ENCODE data around the gene EGFL6. TPM values are rescaled to one million over a fixed set of nuclear protein-coding genes. Genes with fewer than 3 reads are reported as not detected.

Gene EGFL6
- total and polyA plus RNA-seq, 10 of the 15 experiments (the other 5 are each of a cell fraction or from before 2014, with no cell fraction given), result 0.03 TPM; not detected in 9

GRCh38 chrX:13535376-13536165 is 33.8 kb upstream of the EGFL6 start:
- intact Hi-C loops (cut with micrococcal nuclease; ENCODE audit: unreplicated experiment) (no loop called here), in situ Hi-C loops (cut with MboI) (no loop called here)
- H3K27me3 ChIP-seq (replicated peaks in 1 of 2; ENCODE audit: control insufficient read depth in 2 of 2, insufficient read depth in 2 of 2, low read length in 1 of 2), result peaks cover 0 to 3% of the 10 kb centered on the region in 2 experiments; a peak in 1 of 4 replicates
- H3K4me3 ChIP-seq, result no peak overlapping the region
- WGBS (ENCODE audit: insufficient coverage, insufficient replicate concordance, low lambda C conversion rate, missing lambda C conversion rate), result 60% methylated on average over 7 of the region's 7 CpGs
- H3K36me3 ChIP-seq (ENCODE audit: control insufficient read depth in 2 of 2, insufficient read depth in 2 of 2, low read length in 1 of 2), result no peaks in the 10 kb centered on the region
- H3K79me2 ChIP-seq (ENCODE audit: control insufficient read depth, insufficient read depth, low read length), result no peaks in the 10 kb centered on the region
- no peaks in the 10 kb centered on the region for H3K9me3 ChIP-seq (replicated peaks; ENCODE audit: control insufficient read depth, insufficient read depth, low read length)
- no peaks in the 10 kb centered on the region for H3K4me1 ChIP-seq (ENCODE audit: control insufficient read depth, insufficient read depth, low read length)
- CTCF ChIA-PET, result interaction anchor here (3.5 kb wide), 1 partner anchor 28 kb away, joined by 13 read pairs; no protein-coding TSS in a partner anchor
- FAIRE-seq, result no peak
- no peak for DNase-seq (ENCODE audit: low read depth, low spot score)
- no peak overlapping the region for H3K27ac ChIP-seq (ENCODE audit: control insufficient read depth, insufficient read depth)
- SMC1A ChIA-PET (ENCODE audit: uncharacterized antibody, unreplicated experiment), result no interaction called here
- no peak for TF ChIP-seq RB1 (IDR thresholded peaks at IDR 0.05; ENCODE audit: borderline replicate concordance)
- TF ChIP-seq NBN (IDR thresholded peaks at IDR 0.05), result no peak
- no peak for TF ChIP-seq SRF (IDR thresholded peaks at IDR 0.05; ENCODE audit: low read depth in 2 of 2, low read length in 2 of 2)
- TF ChIP-seq BACH1 (IDR thresholded peaks at IDR 0.05; ENCODE audit: borderline replicate concordance), result no peak
- no peak for TF ChIP-seq CBX3 (IDR thresholded peaks at IDR 0.05; ENCODE audit: borderline replicate concordance, low read depth)
- no peak for TF ChIP-seq IKZF1 (conservative IDR thresholded peaks at IDR 0.05)
- H3K4me2 ChIP-seq (ENCODE audit: control insufficient read depth, insufficient read depth), result no peak overlapping the region
- ATAC-seq, result no peak
- no peak overlapping the region for H3K9ac ChIP-seq (ENCODE audit: control insufficient read depth, insufficient read depth, low read length)
- RAD21 ChIA-PET (ENCODE audit: unreplicated experiment), result no interaction called here
- POLR2A ChIA-PET, result no interaction called here
- no peak overlapping the region for H2AFZ ChIP-seq (ENCODE audit: control insufficient read depth, low read depth, low read length)
- BruUV-seq (replicated peaks), result no TSS peak
- no peaks in the 10 kb centered on the region for H4K20me1 ChIP-seq (ENCODE audit: control insufficient read depth, insufficient read depth)

GRCh38 chrX:13536551-13536950 is 32.9 kb upstream of the EGFL6 start:
- Histone ChIP-seq H2AFZ (ENCODE audit: control insufficient read depth, low read depth, low read length) (no peak overlapping the region), H3K9ac (ENCODE audit: control insufficient read depth, insufficient read depth, low read length) (no peak overlapping the region), H3K27me3 (replicated peaks in 1 of 2; ENCODE audit: control insufficient read depth in 2 of 2, insufficient read depth in 2 of 2, low read length in 1 of 2) (peaks cover 0 to 3% of the 10 kb centered on the region in 2 experiments; a peak in 1 of 4 replicates), H3K4me2 (ENCODE audit: control insufficient read depth, insufficient read depth) (no peak overlapping the region), H4K20me1 (ENCODE audit: control insufficient read depth, insufficient read depth) (no peaks in the 10 kb centered on the region), H3K4me3 (no peak overlapping the region), H3K36me3 (ENCODE audit: control insufficient read depth in 2 of 2, insufficient read depth in 2 of 2, low read length in 1 of 2) (no peaks in the 10 kb centered on the region), H3K9me3 (replicated peaks; ENCODE audit: control insufficient read depth, insufficient read depth, low read length) (no peaks in the 10 kb centered on the region), H3K79me2 (ENCODE audit: control insufficient read depth, insufficient read depth, low read length) (no peaks in the 10 kb centered on the region), H3K27ac (ENCODE audit: control insufficient read depth, insufficient read depth) (no peak overlapping the region), H3K4me1 (ENCODE audit: control insufficient read depth, insufficient read depth, low read length) (no peaks in the 10 kb centered on the region)
- no peak for DNase-seq (ENCODE audit: low read depth, low spot score)
- CTCF ChIA-PET, result interaction anchor here (3.5 kb wide), 1 partner anchor 29 kb away, joined by 13 read pairs; no protein-coding TSS in a partner anchor
- 33% methylated on average over 4 of the region's 4 CpGs for WGBS (ENCODE audit: insufficient coverage, insufficient replicate concordance, low lambda C conversion rate, missing lambda C conversion rate)
- SMC1A ChIA-PET (ENCODE audit: uncharacterized antibody, unreplicated experiment), result no interaction called here
- RAD21 ChIA-PET (ENCODE audit: unreplicated experiment), result no interaction called here
- in situ Hi-C loops (cut with MboI), result no loop called here
- BruUV-seq (replicated peaks), result no TSS peak
- FAIRE-seq, result no peak
- ATAC-seq, result no peak
- POLR2A ChIA-PET, result no interaction called here
- intact Hi-C loops (cut with micrococcal nuclease; ENCODE audit: unreplicated experiment), result no loop called here
- TF ChIP-seq MEF2A (IDR thresholded peaks at IDR 0.05; ENCODE audit: insufficient read depth, low read depth, low read length), result no peak
- TF ChIP-seq ESRRA (IDR thresholded peaks at IDR 0.05; ENCODE audit: low read length), result no peak
- TF ChIP-seq BCLAF1 (IDR thresholded peaks at IDR 0.05), result no peak
- no peak for TF ChIP-seq ZNF274 (IDR thresholded peaks at IDR 0.05; ENCODE audit: insufficient read depth, insufficient read length)
- no peak for TF ChIP-seq ATF3 (IDR thresholded peaks at IDR 0.05; ENCODE audit: borderline replicate concordance, extremely low read depth, low read depth, low read length)
- TF ChIP-seq HDAC6 (IDR thresholded peaks at IDR 0.05; ENCODE audit: unreplicated experiment), result no peak
